GM10266 (cell line): Measurements from ENCODE around the gene CCDC73.

ENCODE experiments used
- DNase-seq: peaks from one replicate; pipeline ENCODE4 v3.0.0; 2012; ENCODE audit errors: extremely low spot score
- TF ChIP-seq, protein P1 (sequence below): IDR thresholded peaks from 2 replicates; pipeline ENCODE4 v1.5.1; 2012; ENCODE audit warnings: mild to moderate bottlenecking, low read depth; ENCODE audit not compliant: control insufficient read depth, insufficient read depth; ENCODE audit errors: missing control alignments

The CCDC73 gene

GRCh38 chr11:32821917-32822560 is 27.6 kb upstream of the CCDC73 start:
- no peak for DNase-seq
- TF ChIP-seq, protein P1, sequence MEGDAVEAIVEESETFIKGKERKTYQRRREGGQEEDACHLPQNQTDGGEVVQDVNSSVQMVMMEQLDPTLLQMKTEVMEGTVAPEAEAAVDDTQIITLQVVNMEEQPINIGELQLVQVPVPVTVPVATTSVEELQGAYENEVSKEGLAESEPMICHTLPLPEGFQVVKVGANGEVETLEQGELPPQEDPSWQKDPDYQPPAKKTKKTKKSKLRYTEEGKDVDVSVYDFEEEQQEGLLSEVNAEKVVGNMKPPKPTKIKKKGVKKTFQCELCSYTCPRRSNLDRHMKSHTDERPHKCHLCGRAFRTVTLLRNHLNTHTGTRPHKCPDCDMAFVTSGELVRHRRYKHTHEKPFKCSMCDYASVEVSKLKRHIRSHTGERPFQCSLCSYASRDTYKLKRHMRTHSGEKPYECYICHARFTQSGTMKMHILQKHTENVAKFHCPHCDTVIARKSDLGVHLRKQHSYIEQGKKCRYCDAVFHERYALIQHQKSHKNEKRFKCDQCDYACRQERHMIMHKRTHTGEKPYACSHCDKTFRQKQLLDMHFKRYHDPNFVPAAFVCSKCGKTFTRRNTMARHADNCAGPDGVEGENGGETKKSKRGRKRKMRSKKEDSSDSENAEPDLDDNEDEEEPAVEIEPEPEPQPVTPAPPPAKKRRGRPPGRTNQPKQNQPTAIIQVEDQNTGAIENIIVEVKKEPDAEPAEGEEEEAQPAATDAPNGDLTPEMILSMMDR: no peak

DNA sequence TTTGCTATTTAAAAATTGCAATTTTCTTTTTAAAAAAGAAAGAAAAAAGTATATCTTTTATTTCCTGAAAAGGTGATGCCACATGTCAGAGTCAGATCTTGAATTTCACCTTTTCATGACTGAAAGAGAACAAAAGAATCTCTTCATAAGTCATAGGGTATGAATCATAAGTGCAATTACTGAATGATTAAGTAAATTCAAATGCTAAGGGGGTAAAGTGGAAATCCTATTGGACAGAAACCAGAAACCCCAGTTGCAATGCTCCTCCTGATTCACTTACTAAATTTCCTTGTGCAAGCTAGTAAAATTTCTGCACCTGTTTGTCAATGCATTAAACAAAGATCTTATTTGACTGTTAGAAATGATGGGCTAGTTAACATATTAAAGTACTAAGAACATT is 27.1 kb upstream of the CCDC73 start:
- no peak for DNase-seq
- TF ChIP-seq, protein P1: no peak

DNA sequence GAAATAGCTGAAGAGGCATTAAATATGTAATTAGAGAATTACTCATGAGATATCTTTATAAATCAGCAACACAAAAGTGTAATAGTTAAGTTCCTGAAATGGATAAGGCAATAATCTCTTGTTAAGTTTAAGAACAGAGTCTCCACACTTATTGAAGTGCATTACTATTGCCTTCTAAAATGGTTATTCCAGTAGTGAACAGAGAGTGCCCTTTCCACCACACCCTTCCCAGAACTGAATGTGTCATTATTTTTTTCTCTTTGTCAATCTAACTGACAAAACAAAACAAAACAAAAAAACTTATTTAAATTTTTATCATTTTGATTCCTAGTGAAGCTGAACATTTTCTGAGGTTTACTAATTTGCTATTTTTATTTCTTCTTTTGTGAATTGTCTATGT is 26.0 kb upstream of the CCDC73 start:
- TF ChIP-seq, protein P1: no peak
- no peak for DNase-seq

DNA sequence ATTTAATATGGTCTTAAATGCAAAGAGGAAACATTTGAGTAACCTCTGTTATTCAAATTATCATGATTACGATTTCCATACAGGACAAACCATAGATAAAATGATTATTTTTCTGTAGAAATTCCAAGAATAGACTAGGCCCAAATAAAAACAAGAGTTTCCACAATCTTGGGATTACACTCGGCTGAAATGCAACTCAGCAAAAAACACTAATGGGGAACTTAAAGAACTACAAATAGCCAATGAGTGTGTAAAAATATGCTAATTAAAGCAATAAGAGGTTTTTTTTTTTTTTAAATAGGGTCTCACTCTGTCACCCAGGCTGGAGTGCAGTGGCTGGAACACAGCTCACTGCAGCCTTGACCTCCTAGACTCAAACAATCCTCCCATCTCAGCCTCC is 24.7 kb upstream of the CCDC73 start:
- DNase-seq: no peak
- TF ChIP-seq, protein P1: no peak

DNA sequence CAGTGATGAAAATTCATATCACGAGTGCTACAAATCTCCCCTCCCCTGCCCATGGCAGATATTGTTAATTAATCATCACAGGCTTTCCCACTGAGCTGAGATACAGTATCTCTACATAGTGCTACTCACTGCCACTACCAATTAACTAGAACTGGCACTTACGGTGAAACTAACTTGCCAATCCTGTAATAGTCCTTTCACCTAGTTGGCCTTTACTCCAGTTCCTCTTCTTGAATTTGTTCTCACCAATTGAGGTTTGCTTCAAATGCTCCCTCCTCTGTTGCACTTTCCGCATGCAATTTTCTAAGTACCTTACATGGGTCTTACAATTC is 23.4 kb upstream of the CCDC73 start:
- TF ChIP-seq, protein P1: no peak
- DNase-seq: no peak

DNA sequence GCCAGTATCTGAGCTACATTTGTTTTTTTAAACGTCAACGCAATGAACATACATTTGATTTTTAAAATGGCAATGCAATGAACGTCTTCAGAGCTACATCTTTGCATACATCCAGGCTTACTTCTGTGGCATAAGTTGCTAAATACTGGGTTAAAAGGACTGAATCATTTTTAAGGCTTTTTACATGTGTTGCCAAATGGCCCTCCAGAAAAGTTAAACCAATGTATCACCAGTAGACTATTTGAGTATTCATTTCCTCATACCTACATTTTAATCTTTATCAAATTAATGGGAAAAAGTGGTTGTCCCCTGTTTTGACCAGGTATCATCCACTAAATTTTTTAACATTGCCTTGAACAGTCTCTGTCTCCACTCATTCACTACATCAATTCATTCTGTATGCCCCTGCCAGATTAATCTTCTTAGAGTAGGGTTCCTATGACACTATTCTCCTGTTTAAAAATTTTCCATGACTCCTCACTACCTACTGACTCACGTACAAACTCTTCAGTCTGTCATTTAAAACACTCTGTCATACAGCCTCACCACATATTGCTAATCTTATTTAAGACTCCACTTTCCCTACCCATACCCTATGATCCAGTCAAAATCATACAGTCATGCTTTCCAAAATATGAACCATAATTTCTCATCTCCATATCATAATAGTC is 22.9 kb upstream of the CCDC73 start:
- TF ChIP-seq, protein P1: no peak
- no peak for DNase-seq

DNA sequence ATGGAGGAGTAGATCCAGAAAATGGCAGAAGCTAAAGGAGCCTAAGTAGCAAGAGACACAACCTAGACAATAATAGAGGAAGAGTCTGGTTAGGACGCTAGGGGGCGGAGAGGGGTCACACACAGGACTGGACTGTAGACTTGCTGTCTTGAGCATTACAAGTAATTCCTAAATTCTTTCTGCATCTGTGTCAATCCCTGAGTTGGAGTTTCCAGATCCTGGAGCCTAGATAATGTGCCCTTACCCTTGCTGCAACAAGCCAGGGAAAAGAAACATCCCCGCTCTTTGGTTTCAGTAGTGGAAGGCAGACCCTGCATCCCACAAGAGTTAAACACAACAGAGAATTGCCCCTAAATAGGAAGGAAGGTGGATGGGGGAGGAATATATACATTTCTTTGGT is 14.9 kb upstream of the CCDC73 start:
- peak; percentile 70 for DNase-seq
- TF ChIP-seq, protein P1: peak; percentile 85
